Smooth muscle cell (in vitro differentiated cells): ENCODE data around the gene PRKN. TPM values are rescaled to one million over a fixed set of nuclear protein-coding genes. Genes with fewer than 3 reads are reported as not detected.
"Not testable (repeated sequence)": the region's sequence is repeated elsewhere in the genome, so short reads cannot be mapped to it uniquely, and the experiment has no call there.

Source experiments
- DNase-seq: peaks from one replicate; lab custom pipeline; 2025; ENCODE audit not compliant: unreplicated experiment; lab: John Stamatoyannopoulos, UW
- H2AFZ ChIP-seq: fragments of 200-600 bp; sonication (generic); 2 replicates; pipeline ENCODE4 v1.6.0; 2016; ENCODE audit warnings: antibody characterized with exemption, low read depth, mild to moderate bottlenecking
- H3F3A ChIP-seq: fragments of 200-600 bp; sonication (generic); 2 replicates; pipeline ENCODE4 v1.6.0; 2017; ENCODE audit warnings: antibody characterized with exemption, low read depth
- H3K27ac ChIP-seq: fragments of 200-600 bp; sonication (generic); 2 replicates; pipeline ENCODE4 v1.5.1; 2016; ENCODE audit warnings: low read depth, mild to moderate bottlenecking
- H3K27me3 ChIP-seq: fragments of 200-600 bp; sonication (generic); 2 replicates; pipeline ENCODE4 v1.6.1; 2016; ENCODE audit warnings: low read depth, mild to moderate bottlenecking
- H3K36me3 ChIP-seq: fragments of 200-600 bp; sonication (generic); 2 replicates; pipeline ENCODE4 v1.5.1; 2016; ENCODE audit warnings: low read depth
- H3K4me1 ChIP-seq: fragments of 200-600 bp; sonication (generic); 2 replicates; pipeline ENCODE4 v1.5.1; 2016; ENCODE audit warnings: low read depth
- H3K4me2 ChIP-seq: fragments of 200-600 bp; sonication (generic); 2 replicates; pipeline ENCODE4 v1.6.0; 2016; ENCODE audit warnings: mild to moderate bottlenecking
- H3K4me3 ChIP-seq: fragments of 200-600 bp; sonication (generic); 2 replicates; pipeline ENCODE4 v1.5.1; 2016; ENCODE audit warnings: mild to moderate bottlenecking
- H3K79me2 ChIP-seq: fragments of 200-600 bp; sonication (generic); 2 replicates; pipeline ENCODE4 v1.6.0; 2016; ENCODE audit warnings: low read depth, mild to moderate bottlenecking
- H3K9ac ChIP-seq: fragments of 200-600 bp; sonication (generic); 2 replicates; pipeline ENCODE4 v1.6.0; 2016; ENCODE audit warnings: low read depth
- H3K9me3 ChIP-seq: fragments of 200-600 bp; sonication (generic); replicated peaks from 2 replicates; pipeline ENCODE4 v1.5.1; 2016; ENCODE audit warnings: low read depth
- H4K20me1 ChIP-seq: fragments of 200-600 bp; sonication (generic); 2 replicates; pipeline ENCODE4 v1.6.0; 2016; ENCODE audit warnings: low read depth
- WGBS: methylation state at CpG from one replicate; pipeline ENCODE4 v1.1.7; 2016; ENCODE audit warnings: low lambda C conversion rate; 5-methylcytosine and 5-hydroxymethylcytosine counted together
- polyA plus RNA-seq: library from polyadenylated mRNA; unstranded; fragments of >200 nt; fragmentation: Nextera tagmentation; extraction: Ambion mirVana; gene quantifications from 2 replicates; pipeline ENCODE4 v1.2.1, GENCODE V29; 2016
- total RNA-seq: library from RNA; depleted of rRNA; stranded (reverse); fragments of >200 nt; gene quantifications from 2 replicates; pipeline ENCODE4 v1.2.3, GENCODE V29; 2014
- TF ChIP-seq, protein P1 (sequence below): fragments of 200-600 bp; sonication (generic); IDR thresholded peaks from 2 replicates; pipeline ENCODE4 v1.5.1; 2017; ENCODE audit warnings: borderline replicate concordance, mild to moderate bottlenecking, antibody characterized with exemption; ENCODE audit not compliant: insufficient read depth, poor library complexity, severe bottlenecking

Gene PRKN
- total and polyA plus RNA-seq, 2 experiments from 2014 or later, result 0.81 to 5.1 TPM

- Histone ChIP-seq H3K27ac (no peak overlapping the region), H3K79me2 (no peaks in the 10 kb centered on the region), H3K4me1 (peaks cover 10% of the 10 kb centered on the region), H3K9ac (no peak overlapping the region), H2AFZ (no peak overlapping the region), H3K9me3 (no peaks in the 10 kb centered on the region), H3K27me3 (peaks cover 20% of the 10 kb centered on the region), H4K20me1 (no peaks in the 10 kb centered on the region), H3K4me3 (no peak overlapping the region), H3K4me2 (no peak overlapping the region), H3K36me3 (no peaks in the 10 kb centered on the region), H3F3A (no peaks in the 10 kb centered on the region)
- TF ChIP-seq, protein P1, sequence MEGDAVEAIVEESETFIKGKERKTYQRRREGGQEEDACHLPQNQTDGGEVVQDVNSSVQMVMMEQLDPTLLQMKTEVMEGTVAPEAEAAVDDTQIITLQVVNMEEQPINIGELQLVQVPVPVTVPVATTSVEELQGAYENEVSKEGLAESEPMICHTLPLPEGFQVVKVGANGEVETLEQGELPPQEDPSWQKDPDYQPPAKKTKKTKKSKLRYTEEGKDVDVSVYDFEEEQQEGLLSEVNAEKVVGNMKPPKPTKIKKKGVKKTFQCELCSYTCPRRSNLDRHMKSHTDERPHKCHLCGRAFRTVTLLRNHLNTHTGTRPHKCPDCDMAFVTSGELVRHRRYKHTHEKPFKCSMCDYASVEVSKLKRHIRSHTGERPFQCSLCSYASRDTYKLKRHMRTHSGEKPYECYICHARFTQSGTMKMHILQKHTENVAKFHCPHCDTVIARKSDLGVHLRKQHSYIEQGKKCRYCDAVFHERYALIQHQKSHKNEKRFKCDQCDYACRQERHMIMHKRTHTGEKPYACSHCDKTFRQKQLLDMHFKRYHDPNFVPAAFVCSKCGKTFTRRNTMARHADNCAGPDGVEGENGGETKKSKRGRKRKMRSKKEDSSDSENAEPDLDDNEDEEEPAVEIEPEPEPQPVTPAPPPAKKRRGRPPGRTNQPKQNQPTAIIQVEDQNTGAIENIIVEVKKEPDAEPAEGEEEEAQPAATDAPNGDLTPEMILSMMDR, result no peak
- DNase-seq, result no peak
- 89% methylated on average over 7 of the region's 7 CpGs for WGBS
These were observed 838.2 kb downstream of the PRKN start for GRCh38 chr6:161889324-161889723.

DNA sequence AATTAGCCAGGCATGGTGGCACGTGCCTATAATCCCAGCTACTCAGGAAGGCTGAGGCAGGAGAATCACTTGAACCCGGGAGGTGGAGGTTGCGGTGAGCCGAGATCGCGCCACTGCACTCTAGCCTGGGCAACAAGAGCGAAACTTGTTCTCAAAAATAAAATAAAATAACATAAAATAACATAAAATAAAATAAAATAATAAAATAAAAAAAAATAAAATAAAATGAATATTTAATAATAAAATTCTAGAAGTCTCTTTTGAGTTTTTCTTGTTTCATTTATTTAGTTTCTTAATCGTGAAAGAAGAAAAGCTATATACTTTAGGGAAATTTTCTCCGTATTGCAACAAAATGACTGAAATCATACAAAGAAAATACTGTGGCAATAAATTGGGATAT is 841.0 kb downstream of the PRKN start:
- DNase-seq, H3K27ac ChIP-seq: not testable (repeated sequence)
- 94% methylated on average over 9 of the region's 9 CpGs for WGBS

GRCh38 chr6:161884782-161885181 is 842.8 kb downstream of the PRKN start:
- TF ChIP-seq, protein P1, result no peak
- H3K27ac ChIP-seq, result no peak overlapping the region
- no peaks in the 10 kb centered on the region for H3K27me3 ChIP-seq
- no peaks in the 10 kb centered on the region for H3K36me3 ChIP-seq
- no peak overlapping the region for H3K9ac ChIP-seq
- H3K79me2 ChIP-seq, result no peaks in the 10 kb centered on the region
- H3K4me1 ChIP-seq, result no peaks in the 10 kb centered on the region
- no peaks in the 10 kb centered on the region for H3K9me3 ChIP-seq
- whole genome bisulfite sequencing, result 63% methylated on average over 2 of the region's 2 CpGs
- DNase-seq, result no peak
- no peak overlapping the region for H3K4me2 ChIP-seq
- no peaks in the 10 kb centered on the region for H4K20me1 ChIP-seq
- no peak overlapping the region for H2AFZ ChIP-seq
- no peak overlapping the region for H3K4me3 ChIP-seq
- H3F3A ChIP-seq, result no peaks in the 10 kb centered on the region

More for the DNA sequence above, 841.0 kb downstream of the PRKN start:
- peaks cover 10% of the 10 kb centered on the region for H3K4me1 ChIP-seq
- H3K79me2 ChIP-seq, H3F3A ChIP-seq, H3K36me3 ChIP-seq, H3K4me3 ChIP-seq, H3K9me3 ChIP-seq, H3K9ac ChIP-seq, H3K4me2 ChIP-seq, H2AFZ ChIP-seq, H4K20me1 ChIP-seq: not testable (repeated sequence)
- peaks cover 11% of the 10 kb centered on the region for H3K27me3 ChIP-seq

- Histone ChIP-seq H3F3A (no peaks in the 10 kb centered on the region), H3K36me3 (no peaks in the 10 kb centered on the region), H3K4me3 (no peak overlapping the region), H3K9ac (no peak overlapping the region), H4K20me1 (no peaks in the 10 kb centered on the region), H3K9me3 (no peaks in the 10 kb centered on the region), H3K27ac (no peak overlapping the region), H2AFZ (no peak overlapping the region), H3K27me3 (no peaks in the 10 kb centered on the region), H3K4me1 (no peaks in the 10 kb centered on the region), H3K4me2 (no peak overlapping the region), H3K79me2 (no peaks in the 10 kb centered on the region)
- TF ChIP-seq, protein P1, result no peak
- no peak for DNase-seq
- 80% methylated on average over 15 of the region's 15 CpGs for WGBS
These were observed 845.3 kb downstream of the PRKN start for GRCh38 chr6:161882196-161882765.
